Activated CD8-positive, alpha-beta T cell treated with anti-CD3 and anti-CD28 coated beads, Interleukin-2, amount 10 ng/mL, durations not matched to agents 7 days and 5 days (primary cell): ENCODE data around the gene PHF14. TPM values are rescaled to one million over a fixed set of nuclear protein-coding genes. Genes with fewer than 3 reads are reported as not detected.

Source experiments
- ATAC-seq: fragments of 150-1000 bp; cut with Tn5 transposase; one replicate; pipeline ENCODE4 v1.10.0; 2021; ENCODE audit warnings: moderate library complexity
- CTCF ChIA-PET: fragments of 350-600 bp; sonication (Branson Sonifier 250); formaldehyde crosslinking; loops from one replicate; lab custom pipeline; 2021; ENCODE audit warnings: antibody characterized with exemption; lab: Charles Lee
- POLR2A ChIA-PET: fragments of 350-600 bp; sonication (Branson Sonifier 250); formaldehyde crosslinking; loops from one replicate; lab custom pipeline; 2021; ENCODE audit warnings: antibody characterized with exemption; lab: Charles Lee
- DNase-seq: peaks from one replicate; pipeline ENCODE4 v3.0.0-alpha.2; 2020
- H3K27ac Mint-ChIP-seq: one replicate; pipeline ENCODE4 v1.8.0; 2021; ENCODE audit warnings: mild to moderate bottlenecking, mixed read lengths
- H3K27me3 Mint-ChIP-seq: one replicate; pipeline ENCODE4 v1.8.0; 2021; ENCODE audit warnings: low read depth, mixed read lengths
- H3K36me3 Mint-ChIP-seq: one replicate; pipeline ENCODE4 v1.8.0; 2021; ENCODE audit warnings: low read depth, mixed read lengths
- H3K4me1 Mint-ChIP-seq: one replicate; pipeline ENCODE4 v1.8.0; 2021; ENCODE audit warnings: low read depth, mixed read lengths
- H3K4me3 Mint-ChIP-seq: one replicate; pipeline ENCODE4 v1.8.0; 2021; ENCODE audit warnings: mild to moderate bottlenecking, mixed read lengths
- H3K9me3 Mint-ChIP-seq: one replicate; pipeline ENCODE4 v1.8.0; 2022; ENCODE audit warnings: mixed read lengths; ENCODE audit not compliant: insufficient read depth
- total RNA-seq, 2 experiments: library from RNA; stranded (reverse); gene quantifications; one replicate each; pipeline ENCODE4 v1.2.3, GENCODE V29; 2021

Gene PHF14
- total RNA-seq, 2 experiments from 2014 or later = 32.1 to 37.8 TPM

GRCh38 chr7:11181590-11181989 lies 207.9 kb downstream of the PHF14 start:
- H3K27ac Mint-ChIP-seq = no peak overlapping the region
- no peak overlapping the region for H3K4me3 Mint-ChIP-seq
- no peaks in the 10 kb centered on the region for H3K4me1 Mint-ChIP-seq
- DNase-seq (no peak), ATAC-seq (no peak)
- no peaks in the 10 kb centered on the region for H3K9me3 Mint-ChIP-seq
- POLR2A ChIA-PET = no interaction called here
- no peaks in the 10 kb centered on the region for H3K36me3 Mint-ChIP-seq
- peaks cover 1% of the 10 kb centered on the region for H3K27me3 Mint-ChIP-seq
- CTCF ChIA-PET = no interaction called here

GRCh38 chr7:11182736-11183135 lies 209.1 kb downstream of the PHF14 start:
- H3K9me3 Mint-ChIP-seq = no peaks in the 10 kb centered on the region

GRCh38 chr7:11185179-11185815 lies 211.6 kb downstream of the PHF14 start:
- DNase-seq (no peak), ATAC-seq (no peak)
- Mint-ChIP-seq H3K27me3 (peaks cover 3% of the 10 kb centered on the region), H3K4me1 (no peaks in the 10 kb centered on the region), H3K36me3 (no peaks in the 10 kb centered on the region), H3K4me3 (no peak overlapping the region), H3K27ac (no peak overlapping the region), H3K9me3 (no peaks in the 10 kb centered on the region)
- ChIA-PET POLR2A (no interaction called here), CTCF (no interaction called here)

More at GRCh38 chr7:11182736-11183135, 209.1 kb downstream of the PHF14 start:
- Mint-ChIP-seq H3K4me1 (no peaks in the 10 kb centered on the region), H3K36me3 (no peaks in the 10 kb centered on the region), H3K27ac (no peak overlapping the region), H3K4me3 (no peak overlapping the region), H3K27me3 (peaks cover 3% of the 10 kb centered on the region)
- ChIA-PET POLR2A (no interaction called here), CTCF (interaction anchor here (1.5 kb wide), 1 partner anchor 29 kb away, joined by 5 read pairs; no protein-coding TSS in a partner anchor)
- ATAC-seq (no peak), DNase-seq (no peak)

- Mint-ChIP-seq H3K9me3 (no peaks in the 10 kb centered on the region), H3K4me1 (peaks cover 2% of the 10 kb centered on the region), H3K27ac (no peak overlapping the region), H3K36me3 (no peaks in the 10 kb centered on the region), H3K27me3 (peaks cover 13% of the 10 kb centered on the region), H3K4me3 (no peak overlapping the region)
- ATAC-seq (no peak), DNase-seq (no peak)
- ChIA-PET CTCF (no interaction called here), POLR2A (no interaction called here)
These were observed 215.0 kb downstream of the PHF14 start for GRCh38 chr7:11188529-11189310.

GRCh38 chr7:11191081-11191480 lies 217.4 kb downstream of the PHF14 start:
- ATAC-seq (no peak), DNase-seq (no peak)
- POLR2A ChIA-PET = interaction anchor here (0.7 kb wide), 1 partner anchor 392 kb away, joined by 3 read pairs; no protein-coding TSS in a partner anchor
- Mint-ChIP-seq H3K27me3 (peaks cover 15% of the 10 kb centered on the region), H3K4me3 (no peak overlapping the region), H3K9me3 (no peaks in the 10 kb centered on the region), H3K36me3 (no peaks in the 10 kb centered on the region), H3K4me1 (peaks cover 2% of the 10 kb centered on the region), H3K27ac (no peak overlapping the region)
- CTCF ChIA-PET = interaction anchor here (1.5 kb wide), 1 partner anchor 19 kb away, joined by 3 read pairs; no protein-coding TSS in a partner anchor

- DNase-seq (no peak), ATAC-seq (no peak)
- no peaks in the 10 kb centered on the region for H3K9me3 Mint-ChIP-seq
- CTCF ChIA-PET = interaction anchor here (1.5 kb wide), 1 partner anchor 18 kb away, joined by 3 read pairs; no protein-coding TSS in a partner anchor
- no peaks in the 10 kb centered on the region for H3K36me3 Mint-ChIP-seq
- peaks cover 13% of the 10 kb centered on the region for H3K27me3 Mint-ChIP-seq
- POLR2A ChIA-PET = no interaction called here
- no peak overlapping the region for H3K27ac Mint-ChIP-seq
- peaks cover 2% of the 10 kb centered on the region for H3K4me1 Mint-ChIP-seq
- H3K4me3 Mint-ChIP-seq = no peak overlapping the region
These were observed 218.0 kb downstream of the PHF14 start for GRCh38 chr7:11191574-11192220.

- H3K27ac Mint-ChIP-seq = no peak overlapping the region
- no peak for DNase-seq
- peaks cover 12% of the 10 kb centered on the region for H3K27me3 Mint-ChIP-seq
- no peaks in the 10 kb centered on the region for H3K9me3 Mint-ChIP-seq
- H3K4me1 Mint-ChIP-seq = peaks cover 2% of the 10 kb centered on the region
- POLR2A ChIA-PET = no interaction called here
- ATAC-seq = no peak
- no peak overlapping the region for H3K4me3 Mint-ChIP-seq
- CTCF ChIA-PET = interaction anchor here (1.7 kb wide), 1 partner anchor 20 kb away, joined by 5 read pairs; no protein-coding TSS in a partner anchor
- H3K36me3 Mint-ChIP-seq = no peaks in the 10 kb centered on the region
These were observed 218.8 kb downstream of the PHF14 start for GRCh38 chr7:11192506-11192905.

- ATAC-seq (no peak), DNase-seq (no peak)
- H3K36me3 Mint-ChIP-seq = no peaks in the 10 kb centered on the region
- ChIA-PET POLR2A (no interaction called here), CTCF (interaction anchor here (1.7 kb wide), 1 partner anchor 19 kb away, joined by 5 read pairs; no protein-coding TSS in a partner anchor)
- H3K4me3 Mint-ChIP-seq = peak overlapping the region; percentile 5
- peaks cover 12% of the 10 kb centered on the region for H3K27me3 Mint-ChIP-seq
- H3K9me3 Mint-ChIP-seq = no peaks in the 10 kb centered on the region
- peaks cover 2% of the 10 kb centered on the region for H3K4me1 Mint-ChIP-seq
- H3K27ac Mint-ChIP-seq = no peak overlapping the region
These were observed 219.6 kb downstream of the PHF14 start for GRCh38 chr7:11193131-11193867.

GRCh38 chr7:11193888-11194287 lies 220.2 kb downstream of the PHF14 start:
- POLR2A ChIA-PET = no interaction called here
- CTCF ChIA-PET = interaction anchor here (1.7 kb wide), 1 partner anchor 19 kb away, joined by 5 read pairs; no protein-coding TSS in a partner anchor
- H3K27ac Mint-ChIP-seq = no peak overlapping the region
- peaks cover 2% of the 10 kb centered on the region for H3K4me1 Mint-ChIP-seq
- no peak overlapping the region for H3K4me3 Mint-ChIP-seq
- ATAC-seq (no peak), DNase-seq (no peak)
- no peaks in the 10 kb centered on the region for H3K9me3 Mint-ChIP-seq
- peaks cover 12% of the 10 kb centered on the region for H3K27me3 Mint-ChIP-seq
- no peaks in the 10 kb centered on the region for H3K36me3 Mint-ChIP-seq

GRCh38 chr7:11194492-11194891 lies 220.8 kb downstream of the PHF14 start:
- CTCF ChIA-PET = interaction anchor here (1.3 kb wide), 1 partner anchor 18 kb away, joined by 3 read pairs; no protein-coding TSS in a partner anchor
- DNase-seq (no peak), ATAC-seq (no peak)
- H3K4me1 Mint-ChIP-seq = peaks cover 2% of the 10 kb centered on the region
- H3K9me3 Mint-ChIP-seq = no peaks in the 10 kb centered on the region
- H3K27ac Mint-ChIP-seq = no peak overlapping the region
- H3K4me3 Mint-ChIP-seq = no peak overlapping the region
- H3K36me3 Mint-ChIP-seq = no peaks in the 10 kb centered on the region
- POLR2A ChIA-PET = no interaction called here
- peaks cover 12% of the 10 kb centered on the region for H3K27me3 Mint-ChIP-seq

- Mint-ChIP-seq H3K9me3 (no peaks in the 10 kb centered on the region), H3K4me3 (no peak overlapping the region), H3K4me1 (peaks cover 2% of the 10 kb centered on the region), H3K27ac (no peak overlapping the region), H3K27me3 (peaks cover 12% of the 10 kb centered on the region), H3K36me3 (no peaks in the 10 kb centered on the region)
- CTCF ChIA-PET = interaction anchor here (1.3 kb wide), 1 partner anchor 17 kb away, joined by 3 read pairs; no protein-coding TSS in a partner anchor
- no peak for ATAC-seq
- DNase-seq = no peak
- POLR2A ChIA-PET = no interaction called here
These were observed 221.8 kb downstream of the PHF14 start for GRCh38 chr7:11195502-11195901.
